ENCODE data around the gene CGGBP1.

DNA sequence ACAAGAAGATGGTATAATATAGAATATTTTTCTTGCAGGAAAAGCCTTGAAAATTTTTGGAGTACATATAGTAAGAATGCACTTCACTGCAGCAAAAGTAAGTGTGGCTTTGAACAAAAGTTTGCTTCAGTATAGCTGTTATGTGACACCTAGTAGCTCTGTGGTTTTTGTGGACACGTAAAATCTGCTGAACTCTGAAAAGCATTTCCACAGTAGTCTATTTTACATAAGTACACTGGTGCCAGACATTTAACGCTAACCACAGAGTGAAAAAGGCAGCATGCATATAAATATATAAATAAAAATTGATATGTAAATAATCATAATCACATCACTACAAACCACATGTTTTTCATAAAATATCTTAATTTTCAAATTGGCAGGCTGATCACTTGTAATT lies 39.8 kb downstream of the CGGBP1 start:
- TF ChIP-seq, protein P1, sequence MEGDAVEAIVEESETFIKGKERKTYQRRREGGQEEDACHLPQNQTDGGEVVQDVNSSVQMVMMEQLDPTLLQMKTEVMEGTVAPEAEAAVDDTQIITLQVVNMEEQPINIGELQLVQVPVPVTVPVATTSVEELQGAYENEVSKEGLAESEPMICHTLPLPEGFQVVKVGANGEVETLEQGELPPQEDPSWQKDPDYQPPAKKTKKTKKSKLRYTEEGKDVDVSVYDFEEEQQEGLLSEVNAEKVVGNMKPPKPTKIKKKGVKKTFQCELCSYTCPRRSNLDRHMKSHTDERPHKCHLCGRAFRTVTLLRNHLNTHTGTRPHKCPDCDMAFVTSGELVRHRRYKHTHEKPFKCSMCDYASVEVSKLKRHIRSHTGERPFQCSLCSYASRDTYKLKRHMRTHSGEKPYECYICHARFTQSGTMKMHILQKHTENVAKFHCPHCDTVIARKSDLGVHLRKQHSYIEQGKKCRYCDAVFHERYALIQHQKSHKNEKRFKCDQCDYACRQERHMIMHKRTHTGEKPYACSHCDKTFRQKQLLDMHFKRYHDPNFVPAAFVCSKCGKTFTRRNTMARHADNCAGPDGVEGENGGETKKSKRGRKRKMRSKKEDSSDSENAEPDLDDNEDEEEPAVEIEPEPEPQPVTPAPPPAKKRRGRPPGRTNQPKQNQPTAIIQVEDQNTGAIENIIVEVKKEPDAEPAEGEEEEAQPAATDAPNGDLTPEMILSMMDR (IDR thresholded peaks at IDR 0.05): no peak
- TF ChIP-seq GATA3 (IDR thresholded peaks at IDR 0.05; ENCODE audit: borderline replicate concordance): no peak
- no peak for TF ChIP-seq CEBPB (IDR thresholded peaks at IDR 0.05)
- TF ChIP-seq, protein P2, sequence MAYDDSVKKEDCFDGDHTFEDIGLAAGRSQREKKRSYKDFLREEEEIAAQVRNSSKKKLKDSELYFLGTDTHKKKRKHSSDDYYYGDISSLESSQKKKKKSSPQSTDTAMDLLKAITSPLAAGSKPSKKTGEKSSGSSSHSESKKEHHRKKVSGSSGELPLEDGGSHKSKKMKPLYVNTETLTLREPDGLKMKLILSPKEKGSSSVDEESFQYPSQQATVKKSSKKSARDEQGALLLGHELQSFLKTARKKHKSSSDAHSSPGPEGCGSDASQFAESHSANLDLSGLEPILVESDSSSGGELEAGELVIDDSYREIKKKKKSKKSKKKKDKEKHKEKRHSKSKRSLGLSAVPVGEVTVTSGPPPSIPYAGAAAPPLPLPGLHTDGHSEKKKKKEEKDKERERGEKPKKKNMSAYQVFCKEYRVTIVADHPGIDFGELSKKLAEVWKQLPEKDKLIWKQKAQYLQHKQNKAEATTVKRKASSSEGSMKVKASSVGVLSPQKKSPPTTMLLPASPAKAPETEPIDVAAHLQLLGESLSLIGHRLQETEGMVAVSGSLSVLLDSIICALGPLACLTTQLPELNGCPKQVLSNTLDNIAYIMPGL (CRISPR knock-in tag; IDR thresholded peaks at IDR 0.05; ENCODE audit: borderline replicate concordance): no peak
- no peak for TF ChIP-seq KDM5A (IDR thresholded peaks at IDR 0.05)
- no peak for TF ChIP-seq EP300 (IDR thresholded peaks at IDR 0.05)

All from A549 (cell line).